ENCODE measurements around the gene BRIP1.

DNA sequence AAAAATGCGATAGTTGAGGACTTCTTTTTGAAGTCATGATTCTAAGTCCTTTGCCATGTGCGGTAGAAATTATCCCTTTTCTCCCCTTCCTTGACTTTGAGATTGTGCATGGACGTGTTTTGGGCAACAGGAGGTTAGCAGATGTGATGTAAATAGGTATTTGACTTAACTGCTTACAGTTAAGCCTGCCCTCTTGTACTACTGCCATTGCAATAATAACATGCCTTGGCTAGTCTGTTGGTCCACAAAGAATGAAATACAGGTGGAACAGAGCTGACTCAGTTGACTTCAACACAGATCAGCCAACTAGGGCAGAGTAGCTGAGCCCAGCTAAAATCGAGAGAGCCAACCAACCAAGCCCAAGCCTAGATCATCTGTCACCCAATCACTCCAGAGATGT lies 125.5 kb downstream of the BRIP1 start:
- TF ChIP-seq, protein P1, sequence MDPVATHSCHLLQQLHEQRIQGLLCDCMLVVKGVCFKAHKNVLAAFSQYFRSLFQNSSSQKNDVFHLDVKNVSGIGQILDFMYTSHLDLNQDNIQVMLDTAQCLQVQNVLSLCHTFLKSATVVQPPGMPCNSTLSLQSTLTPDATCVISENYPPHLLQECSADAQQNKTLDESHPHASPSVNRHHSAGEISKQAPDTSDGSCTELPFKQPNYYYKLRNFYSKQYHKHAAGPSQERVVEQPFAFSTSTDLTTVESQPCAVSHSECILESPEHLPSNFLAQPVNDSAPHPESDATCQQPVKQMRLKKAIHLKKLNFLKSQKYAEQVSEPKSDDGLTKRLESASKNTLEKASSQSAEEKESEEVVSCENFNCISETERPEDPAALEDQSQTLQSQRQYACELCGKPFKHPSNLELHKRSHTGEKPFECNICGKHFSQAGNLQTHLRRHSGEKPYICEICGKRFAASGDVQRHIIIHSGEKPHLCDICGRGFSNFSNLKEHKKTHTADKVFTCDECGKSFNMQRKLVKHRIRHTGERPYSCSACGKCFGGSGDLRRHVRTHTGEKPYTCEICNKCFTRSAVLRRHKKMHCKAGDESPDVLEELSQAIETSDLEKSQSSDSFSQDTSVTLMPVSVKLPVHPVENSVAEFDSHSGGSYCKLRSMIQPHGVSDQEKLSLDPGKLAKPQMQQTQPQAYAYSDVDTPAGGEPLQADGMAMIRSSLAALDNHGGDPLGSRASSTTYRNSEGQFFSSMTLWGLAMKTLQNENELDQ (tag by site-specific recombination; IDR thresholded peaks at IDR 0.05; ENCODE audit: low read depth): no peak
- no peak for TF ChIP-seq ZNF423 (tag by site-specific recombination; IDR thresholded peaks at IDR 0.05)
- TF ChIP-seq MEIS1 (CRISPR knock-in tag; IDR thresholded peaks at IDR 0.05; ENCODE audit: borderline replicate concordance): no peak
- TF ChIP-seq, protein P2, sequence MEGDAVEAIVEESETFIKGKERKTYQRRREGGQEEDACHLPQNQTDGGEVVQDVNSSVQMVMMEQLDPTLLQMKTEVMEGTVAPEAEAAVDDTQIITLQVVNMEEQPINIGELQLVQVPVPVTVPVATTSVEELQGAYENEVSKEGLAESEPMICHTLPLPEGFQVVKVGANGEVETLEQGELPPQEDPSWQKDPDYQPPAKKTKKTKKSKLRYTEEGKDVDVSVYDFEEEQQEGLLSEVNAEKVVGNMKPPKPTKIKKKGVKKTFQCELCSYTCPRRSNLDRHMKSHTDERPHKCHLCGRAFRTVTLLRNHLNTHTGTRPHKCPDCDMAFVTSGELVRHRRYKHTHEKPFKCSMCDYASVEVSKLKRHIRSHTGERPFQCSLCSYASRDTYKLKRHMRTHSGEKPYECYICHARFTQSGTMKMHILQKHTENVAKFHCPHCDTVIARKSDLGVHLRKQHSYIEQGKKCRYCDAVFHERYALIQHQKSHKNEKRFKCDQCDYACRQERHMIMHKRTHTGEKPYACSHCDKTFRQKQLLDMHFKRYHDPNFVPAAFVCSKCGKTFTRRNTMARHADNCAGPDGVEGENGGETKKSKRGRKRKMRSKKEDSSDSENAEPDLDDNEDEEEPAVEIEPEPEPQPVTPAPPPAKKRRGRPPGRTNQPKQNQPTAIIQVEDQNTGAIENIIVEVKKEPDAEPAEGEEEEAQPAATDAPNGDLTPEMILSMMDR (tag by site-specific recombination; IDR thresholded peaks at IDR 0.05): no peak
- TF ChIP-seq, protein P3, sequence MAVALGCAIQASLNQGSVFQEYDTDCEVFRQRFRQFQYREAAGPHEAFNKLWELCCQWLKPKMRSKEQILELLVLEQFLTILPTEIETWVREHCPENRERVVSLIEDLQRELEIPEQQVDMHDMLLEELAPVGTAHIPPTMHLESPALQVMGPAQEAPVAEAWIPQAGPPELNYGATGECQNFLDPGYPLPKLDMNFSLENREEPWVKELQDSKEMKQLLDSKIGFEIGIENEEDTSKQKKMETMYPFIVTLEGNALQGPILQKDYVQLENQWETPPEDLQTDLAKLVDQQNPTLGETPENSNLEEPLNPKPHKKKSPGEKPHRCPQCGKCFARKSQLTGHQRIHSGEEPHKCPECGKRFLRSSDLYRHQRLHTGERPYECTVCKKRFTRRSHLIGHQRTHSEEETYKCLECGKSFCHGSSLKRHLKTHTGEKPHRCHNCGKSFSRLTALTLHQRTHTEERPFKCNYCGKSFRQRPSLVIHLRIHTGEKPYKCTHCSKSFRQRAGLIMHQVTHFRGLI (tag by site-specific recombination; IDR thresholded peaks at IDR 0.05): no peak
- no peak for TF ChIP-seq ZNF23 (tag by site-specific recombination; IDR thresholded peaks at IDR 0.05; ENCODE audit: borderline replicate concordance)
- TF ChIP-seq ZBTB48 (tag by site-specific recombination; IDR thresholded peaks at IDR 0.05): no peak
- TF ChIP-seq ZSCAN16 (tag by site-specific recombination; IDR thresholded peaks at IDR 0.05): no peak
- TF ChIP-seq KLF7 (tag by site-specific recombination; IDR thresholded peaks at IDR 0.05; ENCODE audit: borderline replicate concordance): no peak
- no peak for TF ChIP-seq PRDM1 (tag by site-specific recombination; IDR thresholded peaks at IDR 0.05)
- TF ChIP-seq FEZF1 (tag by site-specific recombination; IDR thresholded peaks at IDR 0.05): no peak
- no peak for TF ChIP-seq ZNF114 (tag by site-specific recombination; IDR thresholded peaks at IDR 0.05)
- TF ChIP-seq MYNN (tag by site-specific recombination; IDR thresholded peaks at IDR 0.05; ENCODE audit: borderline replicate concordance): no peak
